Stimulated activated CD4-positive, alpha-beta T cell treated with anti-CD3 and anti-CD28 coated beads, TNF-alpha, amount 100 ng/mL, for 24 hours (primary cell): ENCODE data around the gene SRGAP1.
"Not testable (repeated sequence)": the region's sequence is repeated elsewhere in the genome, so short reads cannot be mapped to it uniquely, and the experiment has no call there.

Experiments used
- DNase-seq, 3 experiments: peaks; one replicate each; pipeline ENCODE4 v3.0.0-alpha.2; 2020; ENCODE audit warnings: low read depth in 3 of 3

The SRGAP1 gene

GRCh38 chr12:64166606-64167005 lies 322.1 kb downstream of the SRGAP1 start:
- not testable (repeated sequence) for DNase-seq

- not testable (repeated sequence) for DNase-seq
Observed at GRCh38 chr12:64167041-64167440, 322.5 kb downstream of the SRGAP1 start.

GRCh38 chr12:64170024-64170423 lies 325.5 kb downstream of the SRGAP1 start:
- DNase-seq, result no peak

GRCh38 chr12:64170730-64171129 lies 326.2 kb downstream of the SRGAP1 start:
- no peak for DNase-seq

- DNase-seq, result no peak
Observed at GRCh38 chr12:64171715-64172114, 327.2 kb downstream of the SRGAP1 start.

- DNase-seq, result no peak
Observed at GRCh38 chr12:64172143-64172970, 327.9 kb downstream of the SRGAP1 start.

- DNase-seq, result no peak
Observed at GRCh38 chr12:64173456-64173855, 329.0 kb downstream of the SRGAP1 start.

- no peak for DNase-seq
Observed at GRCh38 chr12:64175254-64175945, 330.9 kb downstream of the SRGAP1 start.

GRCh38 chr12:64177001-64177400 lies 332.5 kb downstream of the SRGAP1 start:
- DNase-seq, result no peak

GRCh38 chr12:64178122-64178521 lies 333.6 kb downstream of the SRGAP1 start:
- no peak for DNase-seq

- DNase-seq, result no peak
Observed at GRCh38 chr12:64180951-64181350, 336.5 kb downstream of the SRGAP1 start.

GRCh38 chr12:64181430-64182291 lies 337.2 kb downstream of the SRGAP1 start:
- no peak for DNase-seq

- DNase-seq, result no peak
Observed at GRCh38 chr12:64184216-64184615, 339.7 kb downstream of the SRGAP1 start.

GRCh38 chr12:64186789-64187188 lies 342.3 kb downstream of the SRGAP1 start:
- DNase-seq, result no peak

GRCh38 chr12:64187370-64187769 lies 342.9 kb downstream of the SRGAP1 start:
- DNase-seq, result no peak

- no peak for DNase-seq
Observed at GRCh38 chr12:64187794-64188193, 343.3 kb downstream of the SRGAP1 start.

- no peak for DNase-seq
Observed at GRCh38 chr12:64189530-64189929, 345.0 kb downstream of the SRGAP1 start.

GRCh38 chr12:64190140-64190539 lies 345.6 kb downstream of the SRGAP1 start:
- DNase-seq, result no peak

GRCh38 chr12:64192644-64193444 lies 348.3 kb downstream of the SRGAP1 start:
- no peak for DNase-seq

- no peak for DNase-seq
Observed at GRCh38 chr12:64193931-64194330, 349.4 kb downstream of the SRGAP1 start.
